VCaP (cell line): ENCODE measurements around the gene UIMC1.
"Not testable (repeated sequence)": the region's sequence is repeated elsewhere in the genome, so short reads cannot be mapped to it uniquely, and the experiment has no call there.

Experiments used
- H3K27ac ChIP-seq: fragments of 450-650 bp; 2 replicates; pipeline ENCODE4 v1.5.1; 2017
- CTCF ChIP-seq: fragments of 450-650 bp; conservative IDR thresholded peaks from 2 replicates; pipeline ENCODE4 v1.5.1; 2017; ENCODE audit warnings: mild to moderate bottlenecking, moderate library complexity

Gene UIMC1

DNA sequence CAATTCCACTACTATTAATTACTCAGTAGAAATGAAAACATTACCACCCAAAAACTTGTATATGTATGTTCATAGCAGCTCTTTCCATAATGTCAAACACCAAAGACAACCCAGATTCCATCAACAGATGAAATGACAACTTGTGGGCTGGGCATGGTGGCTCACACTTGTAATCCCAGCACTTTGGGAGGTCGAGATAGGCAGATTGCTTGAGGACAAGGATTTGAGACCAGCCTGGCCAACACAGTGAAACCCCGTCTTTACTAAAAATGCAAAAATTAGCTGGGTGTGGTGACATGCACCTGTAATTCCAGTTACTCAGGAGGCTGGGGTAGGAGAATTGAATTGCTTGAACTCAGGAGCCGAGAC, 11.5 kb downstream of the UIMC1 start:
- no peak for TF ChIP-seq CTCF
- no peak overlapping the region for H3K27ac ChIP-seq

GRCh38 chr5:176994460-176995121, 12.0 kb downstream of the UIMC1 start:
- no peak overlapping the region for H3K27ac ChIP-seq
- no peak for TF ChIP-seq CTCF

- H3K27ac ChIP-seq: not testable (repeated sequence)
Measured at GRCh38 chr5:176993081-176993480, 13.5 kb downstream of the UIMC1 start.

DNA sequence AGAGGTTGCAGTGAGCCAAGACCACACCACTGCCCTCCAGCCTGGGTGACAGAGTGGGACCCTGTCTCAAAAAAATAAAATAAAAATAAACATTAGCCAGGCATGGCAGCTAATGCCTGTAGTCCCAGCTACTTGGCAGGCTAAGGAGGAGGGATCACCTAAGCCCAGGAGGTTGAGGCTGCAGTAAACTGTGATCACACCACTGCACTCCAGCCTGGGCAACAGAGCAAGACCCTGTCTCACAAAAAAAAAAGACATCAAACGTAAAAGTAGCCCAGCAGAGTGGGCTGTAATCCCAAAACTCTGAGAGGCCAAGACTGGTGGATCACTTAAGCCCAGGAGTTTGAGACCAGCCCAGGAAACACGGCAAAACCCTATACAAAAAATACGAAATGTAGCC, 19.0 kb downstream of the UIMC1 start:
- H3K27ac ChIP-seq: no peak overlapping the region
- no peak for TF ChIP-seq CTCF

DNA sequence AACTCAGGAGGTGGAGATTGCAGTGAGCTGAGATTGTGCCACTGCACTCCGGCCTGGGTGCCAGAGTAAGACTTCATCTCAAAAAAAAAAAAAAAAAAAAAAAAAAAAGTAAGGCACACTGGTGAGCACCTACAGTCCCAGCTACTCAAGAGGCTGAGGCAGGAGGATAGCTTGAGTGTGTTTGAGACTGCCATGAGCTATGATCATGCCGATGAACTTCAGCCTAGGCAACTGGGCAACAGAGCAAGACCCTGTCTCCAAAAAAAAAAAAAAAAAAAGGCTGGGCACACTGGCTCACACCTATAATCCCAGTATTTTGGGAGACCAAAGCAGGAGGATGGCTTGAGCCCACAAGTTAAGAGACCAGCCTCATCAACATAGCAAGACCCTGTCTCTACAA, 20.3 kb downstream of the UIMC1 start:
- no peak overlapping the region for H3K27ac ChIP-seq
- no peak for TF ChIP-seq CTCF

- no peak for TF ChIP-seq CTCF
- H3K27ac ChIP-seq: no peak overlapping the region
Measured at GRCh38 chr5:176985516-176985915, 21.1 kb downstream of the UIMC1 start.

DNA sequence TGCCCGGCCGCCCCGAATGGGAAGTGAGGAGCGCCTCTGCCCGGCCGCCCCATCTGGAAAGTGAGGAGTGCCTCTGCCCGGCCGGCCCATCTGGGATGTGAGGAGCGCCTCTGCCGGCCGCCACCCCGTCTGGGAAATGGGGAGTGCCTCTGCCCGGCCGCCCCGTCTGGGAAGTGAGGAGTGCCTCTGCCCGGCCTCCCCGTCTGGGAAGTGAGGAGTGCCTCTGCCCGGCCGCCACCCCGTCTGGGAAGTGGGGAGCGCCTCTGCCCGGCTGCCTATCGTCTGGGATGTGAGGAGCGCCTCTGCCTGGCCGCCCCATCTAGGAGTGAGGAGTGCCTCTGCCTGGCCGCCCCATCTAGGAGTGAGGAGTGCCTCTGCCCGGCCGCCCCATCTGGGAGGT, 22.4 kb downstream of the UIMC1 start:
- H3K27ac ChIP-seq: not testable (repeated sequence)

DNA sequence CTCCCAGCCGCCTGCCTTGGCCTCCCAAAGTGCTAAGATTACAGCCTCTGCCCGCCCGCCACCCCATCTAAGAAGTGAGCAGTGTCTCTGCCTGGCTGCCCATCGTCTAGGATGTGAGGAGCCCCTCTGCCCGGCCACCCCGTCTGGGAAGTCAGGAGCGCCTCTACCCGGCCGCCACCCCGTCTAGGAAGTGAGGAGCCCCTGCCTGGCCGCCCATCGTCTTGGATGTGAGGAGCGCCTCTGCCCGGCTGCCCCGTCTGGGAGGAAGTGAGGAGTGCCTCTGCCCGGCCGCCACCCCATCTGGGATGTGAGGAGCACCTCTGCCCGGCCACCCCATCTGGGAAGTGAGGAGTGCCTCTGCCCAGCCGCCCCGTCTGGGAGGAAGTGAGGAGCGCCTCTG, 23.0 kb downstream of the UIMC1 start:
- not testable (repeated sequence) for H3K27ac ChIP-seq

GRCh38 chr5:176983112-176983511, 23.5 kb downstream of the UIMC1 start:
- H3K27ac ChIP-seq: not testable (repeated sequence)

GRCh38 chr5:176980818-176981217, 25.8 kb downstream of the UIMC1 start:
- TF ChIP-seq CTCF: no peak
- H3K27ac ChIP-seq: no peak overlapping the region
